Stimulated activated CD4-positive, alpha-beta T cell treated with anti-CD3 and anti-CD28 coated beads, Interleukin-4, amount 100 ng/mL, for 48 hours (primary cell): Measurements from ENCODE around the gene GRHL1.
A peak's percentile ranks its signal among the peaks of the same experiment; 100 is the strongest.
"Not testable (repeated sequence)": the region's sequence is repeated elsewhere in the genome, so short reads cannot be mapped to it uniquely, and the experiment has no call there.

Experiments used
- DNase-seq, 2 donors: peaks; one replicate each; pipeline ENCODE4 v3.0.0-alpha.2; 2020; ENCODE audit warnings: low read depth in 2 of 2

The GRHL1 gene

GRCh38 chr2:10026940-10027569 lies 75.6 kb downstream of the GRHL1 start:
- DNase-seq = no peak

DNA sequence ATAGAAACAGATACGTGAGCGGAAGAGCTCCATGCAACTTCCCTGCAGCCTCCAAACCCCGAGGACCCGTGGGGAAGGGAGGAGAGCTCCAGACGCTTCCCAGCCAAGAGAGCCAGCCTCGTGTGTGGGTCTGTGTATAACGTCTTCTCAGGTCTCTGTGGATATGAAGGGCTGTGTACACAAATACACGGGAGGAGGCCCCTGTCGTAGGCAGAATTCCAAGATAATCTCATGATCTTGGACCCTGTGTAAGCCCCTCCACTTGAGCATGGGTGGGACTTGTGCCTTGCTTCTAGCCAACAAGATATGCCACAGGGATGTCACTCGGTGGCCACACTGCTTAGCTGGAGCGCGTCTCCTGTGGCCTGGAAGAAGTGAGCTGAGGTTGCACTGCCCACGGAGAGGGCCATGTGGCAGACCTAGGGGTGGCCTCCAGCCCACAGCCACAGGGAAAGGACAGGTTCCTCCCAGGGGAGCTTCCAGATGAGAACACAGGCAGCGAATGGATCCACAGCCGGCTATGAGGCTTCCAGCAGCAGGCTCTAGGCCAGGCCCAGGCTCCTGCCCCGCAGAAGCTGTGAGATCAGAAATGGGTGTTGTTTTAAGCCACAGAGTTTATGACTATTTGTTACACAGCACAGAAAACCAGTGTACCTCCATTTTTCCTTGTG lies 76.3 kb downstream of the GRHL1 start:
- DNase-seq = no peak

DNA sequence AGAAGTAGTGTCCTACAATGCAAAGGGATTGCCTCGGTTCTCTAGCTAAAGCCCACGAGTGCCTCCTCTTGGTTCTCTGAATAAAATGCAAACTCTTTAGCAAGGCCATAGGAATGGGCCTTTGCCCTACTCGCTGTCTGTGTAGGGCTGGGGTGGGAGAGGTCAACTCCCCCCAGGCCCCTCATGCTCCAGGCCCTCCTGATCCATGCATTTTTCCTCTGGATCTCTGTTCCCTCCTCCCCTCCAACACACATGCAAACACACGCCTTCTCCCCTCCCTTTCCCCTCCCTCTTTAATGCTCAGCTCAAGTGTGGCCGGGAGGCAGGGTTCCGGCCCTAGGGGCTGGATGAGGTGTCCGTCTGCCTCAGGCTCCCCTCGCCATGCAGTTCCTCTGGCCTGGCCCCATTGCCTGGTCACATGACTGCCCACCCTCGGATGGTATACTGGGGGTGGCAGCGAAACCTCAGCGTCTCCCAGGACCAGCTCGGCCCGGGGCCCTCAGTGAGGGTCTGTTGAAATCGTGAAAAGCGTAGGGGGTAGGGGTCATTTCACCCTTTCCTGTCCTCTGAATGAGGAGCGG lies 77.0 kb downstream of the GRHL1 start:
- DNase-seq = no peak

GRCh38 chr2:10028988-10029874 lies 77.7 kb downstream of the GRHL1 start:
- peak in 1 of 2 donors; percentile 25 for DNase-seq

DNA sequence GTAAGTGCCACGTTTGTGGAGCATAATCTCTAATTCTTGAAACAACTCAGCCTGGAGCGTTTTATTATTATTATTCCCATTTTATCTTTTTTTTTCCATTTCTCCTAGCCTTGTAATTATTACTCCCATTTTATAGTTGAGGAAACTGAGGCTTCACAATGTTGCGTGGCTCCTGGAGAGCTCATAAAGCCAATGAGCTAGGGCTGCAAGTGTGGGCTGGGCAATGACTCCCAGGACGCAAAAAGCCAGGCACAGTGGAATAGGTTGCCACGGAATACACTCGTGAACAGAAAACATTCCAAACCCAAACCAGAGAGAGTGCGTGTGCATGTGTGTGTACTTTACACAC lies 78.4 kb downstream of the GRHL1 start:
- DNase-seq = no peak

DNA sequence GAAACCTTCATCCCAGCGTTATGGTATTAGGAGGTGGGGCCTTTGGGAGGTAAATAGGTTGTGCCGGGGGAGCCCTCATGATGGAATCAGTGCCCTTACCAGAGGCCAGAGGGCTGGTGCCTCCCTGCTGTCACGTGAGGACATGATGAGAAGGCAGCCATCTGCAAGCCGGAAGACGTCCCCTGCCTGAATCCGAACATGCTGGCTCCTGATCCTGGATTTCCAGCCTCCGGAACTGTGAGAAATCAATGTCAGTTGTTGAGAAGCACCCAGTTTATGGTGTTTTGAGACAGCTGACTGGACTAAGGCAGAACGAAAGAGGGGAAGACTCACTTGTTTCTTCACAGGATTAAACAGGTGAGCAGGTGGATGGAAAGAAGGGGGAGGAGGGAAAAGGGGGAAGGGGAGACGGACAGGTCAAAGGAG lies 78.8 kb downstream of the GRHL1 start:
- DNase-seq = no peak

- DNase-seq = not testable (repeated sequence)
These were observed 79.3 kb downstream of the GRHL1 start for GRCh38 chr2:10030798-10031197.

DNA sequence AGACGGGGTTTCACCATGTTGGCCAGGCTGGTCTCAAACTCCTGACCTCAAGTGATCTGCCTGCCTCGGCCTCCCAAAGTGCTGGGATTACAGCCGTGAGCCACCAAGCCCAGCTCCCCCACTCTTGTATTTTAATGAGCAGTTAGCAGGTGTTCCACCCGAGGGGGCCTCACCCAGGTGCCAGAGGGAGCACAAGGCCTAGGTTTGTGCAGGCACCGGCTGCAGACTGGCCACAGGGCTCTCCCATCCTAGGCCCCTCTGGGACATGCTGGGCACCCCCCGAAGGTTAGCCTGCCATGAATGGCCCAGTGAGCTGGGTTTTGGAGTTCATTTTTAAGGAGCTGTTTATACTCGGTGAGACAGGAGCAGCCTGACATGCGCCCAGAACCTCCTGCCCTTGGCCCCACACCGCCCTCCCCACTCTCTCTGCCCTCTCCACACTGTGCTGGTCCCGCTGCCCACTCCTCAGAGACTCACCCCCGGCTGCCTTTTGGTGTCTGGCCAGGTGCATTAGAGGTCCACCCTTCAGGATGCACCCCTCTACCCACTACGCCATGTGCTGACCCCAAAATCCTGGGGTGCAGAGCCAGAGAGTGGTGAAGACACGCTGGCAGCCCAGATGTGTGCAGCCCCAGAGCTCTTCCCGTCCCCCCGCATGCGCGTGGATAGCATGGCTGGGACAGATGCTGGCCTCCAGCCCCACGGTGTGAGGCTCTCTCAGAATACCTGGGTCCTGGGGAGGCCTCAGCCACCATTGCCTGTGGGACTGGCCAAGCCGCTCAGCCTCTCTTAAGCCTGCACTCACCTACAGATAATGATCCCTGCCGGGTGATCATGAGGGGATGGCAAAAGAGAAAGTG lies 80.6 kb downstream of the GRHL1 start:
- DNase-seq = no peak

GRCh38 chr2:10032746-10033105 lies 81.2 kb downstream of the GRHL1 start:
- no peak for DNase-seq

- no peak for DNase-seq
These were observed 81.9 kb downstream of the GRHL1 start for GRCh38 chr2:10033251-10034006.

GRCh38 chr2:10034333-10035052 lies 83.0 kb downstream of the GRHL1 start:
- DNase-seq = no peak

GRCh38 chr2:10035053-10035422 lies 83.5 kb downstream of the GRHL1 start:
- DNase-seq = no peak

GRCh38 chr2:10035633-10036032 lies 84.1 kb downstream of the GRHL1 start:
- DNase-seq = no peak

DNA sequence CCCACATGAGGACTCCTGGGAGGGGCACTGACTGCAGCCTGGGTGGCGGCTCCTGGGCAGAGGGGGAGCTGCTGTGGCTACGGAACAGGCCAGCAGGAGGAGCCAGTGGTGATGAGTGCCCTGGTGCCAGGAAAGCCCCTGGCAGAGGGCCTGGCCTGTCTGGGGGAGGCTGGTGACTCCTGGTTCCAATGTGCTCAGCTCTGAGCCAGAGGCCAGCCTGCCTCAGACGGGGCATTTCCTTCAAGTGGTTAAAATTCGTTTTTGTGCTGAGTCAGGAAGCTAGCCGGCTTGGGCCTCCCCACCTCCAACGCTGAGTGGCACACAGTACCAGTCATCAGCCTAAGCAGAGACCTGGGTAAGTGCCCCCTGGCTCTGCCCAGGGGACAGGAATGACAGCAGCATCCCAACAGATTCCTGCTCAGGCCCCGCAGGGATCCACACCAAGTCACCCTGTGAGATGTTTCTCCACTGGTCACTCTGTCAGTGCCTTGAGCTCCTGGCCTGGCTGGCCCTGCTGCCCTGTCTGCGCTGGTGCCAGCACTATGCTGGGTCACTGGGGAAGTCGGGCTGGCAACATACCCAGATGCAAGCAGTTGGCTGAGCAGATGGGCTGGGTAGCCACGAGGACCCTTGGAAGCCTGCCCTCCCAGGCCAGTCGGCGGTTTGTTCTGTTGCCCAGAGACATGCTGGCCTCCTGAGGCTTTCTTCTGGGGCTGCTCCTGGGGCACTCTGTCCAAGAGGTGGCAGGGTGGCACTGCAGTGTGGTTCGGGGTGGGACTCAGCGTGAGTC lies 84.8 kb downstream of the GRHL1 start:
- DNase-seq = peak in 1 of 2 donors; percentile 25

GRCh38 chr2:10038123-10038522 lies 86.6 kb downstream of the GRHL1 start:
- DNase-seq = no peak

- DNase-seq = no peak
These were observed 87.2 kb downstream of the GRHL1 start for GRCh38 chr2:10038716-10039115.

GRCh38 chr2:10039658-10040410 lies 88.3 kb downstream of the GRHL1 start:
- no peak for DNase-seq

GRCh38 chr2:10041711-10042110 lies 90.2 kb downstream of the GRHL1 start:
- DNase-seq = no peak
